H9 (cell line): ENCODE results near the gene PDE7B. TPM values are rescaled to one million over a fixed set of nuclear protein-coding genes. Genes with fewer than 3 reads are reported as not detected.

ENCODE experiments used
- DNase-seq: peaks from one replicate; pipeline ENCODE4 v3.0.0-alpha.2; 2017
- H2AFZ ChIP-seq: one replicate; pipeline ENCODE4 v1.6.1; 2013; ENCODE audit warnings: mild to moderate bottlenecking, low read length, control low read depth, moderate library complexity
- H2AK5ac ChIP-seq: 2 replicates; pipeline ENCODE4 v1.6.1; 2013; ENCODE audit warnings: low read length, control low read depth, mixed read lengths; ENCODE audit not compliant: insufficient read length
- H2BK120ac ChIP-seq: one replicate; pipeline ENCODE4 v1.6.1; 2013; ENCODE audit warnings: low read depth, mild to moderate bottlenecking, low read length, control low read depth, inconsistent platforms; ENCODE audit not compliant: poor library complexity, severe bottlenecking
- H2BK12ac ChIP-seq: 2 replicates; pipeline ENCODE4 v1.6.1; 2013; ENCODE audit warnings: low read length, control low read depth, mixed read lengths, low read depth; ENCODE audit not compliant: insufficient read length
- H2BK15ac ChIP-seq: 2 replicates; pipeline ENCODE4 v1.6.1; 2013; ENCODE audit warnings: low read depth, low read length, control low read depth
- H2BK20ac ChIP-seq: one replicate; pipeline ENCODE4 v1.6.1; 2013; ENCODE audit warnings: low read depth, mild to moderate bottlenecking, low read length, control low read depth, inconsistent platforms; ENCODE audit not compliant: poor library complexity, severe bottlenecking
- H2BK5ac ChIP-seq: 2 replicates; pipeline ENCODE4 v1.6.1; 2013; ENCODE audit warnings: low read length, control low read depth, mixed read lengths; ENCODE audit not compliant: insufficient read length
- H3K14ac ChIP-seq: 2 replicates; pipeline ENCODE4 v1.6.1; 2013; ENCODE audit warnings: low read length, control low read depth; ENCODE audit not compliant: insufficient read depth
- H3K18ac ChIP-seq: 2 replicates; pipeline ENCODE4 v1.6.1; 2013; ENCODE audit warnings: low read depth, mild to moderate bottlenecking, mixed read lengths, low read length, control low read depth; ENCODE audit not compliant: insufficient read length
- H3K23ac ChIP-seq: 2 replicates; pipeline ENCODE4 v1.6.1; 2013; ENCODE audit warnings: low read length, control low read depth, mixed read lengths, low read depth; ENCODE audit not compliant: insufficient read length
- H3K23me2 ChIP-seq: 2 replicates; pipeline ENCODE4 v1.6.1; 2013; ENCODE audit warnings: low read depth, mild to moderate bottlenecking, mixed read lengths, low read length, control low read depth; ENCODE audit not compliant: insufficient read length, poor library complexity, severe bottlenecking
- H3K27ac ChIP-seq: 2 replicates; pipeline ENCODE4 v1.5.1; 2013; ENCODE audit warnings: low read length, control low read depth, mixed read lengths, low read depth; ENCODE audit not compliant: insufficient read length
- H3K27me3 ChIP-seq: 2 replicates; pipeline ENCODE4 v1.6.1; 2013; ENCODE audit warnings: low read length, control low read depth, inconsistent platforms; ENCODE audit not compliant: insufficient read depth
- H3K4ac ChIP-seq: 2 replicates; pipeline ENCODE4 v1.6.1; 2013; ENCODE audit warnings: low read depth, mild to moderate bottlenecking, control low read depth, inconsistent platforms, low read length, moderate library complexity
- H3K4me1 ChIP-seq: 2 replicates; pipeline ENCODE4 v1.6.1; 2013; ENCODE audit warnings: low read length, control low read depth, inconsistent platforms; ENCODE audit not compliant: insufficient read depth
- H3K4me2 ChIP-seq: 2 replicates; pipeline ENCODE4 v1.6.1; 2013; ENCODE audit warnings: low read length, control low read depth, mixed read lengths; ENCODE audit not compliant: insufficient read length, insufficient read depth
- H3K56ac ChIP-seq: 2 replicates; pipeline ENCODE4 v1.6.1; 2013; ENCODE audit warnings: low read depth, mild to moderate bottlenecking, mixed read lengths, low read length, control low read depth; ENCODE audit not compliant: insufficient read length
- H3K79me1 ChIP-seq: 2 replicates; pipeline ENCODE4 v1.6.1; 2013; ENCODE audit warnings: low read depth, mild to moderate bottlenecking, moderate library complexity, low read length, control low read depth, inconsistent platforms; ENCODE audit not compliant: insufficient read depth, poor library complexity, severe bottlenecking
- H3K79me2 ChIP-seq: 2 replicates; pipeline ENCODE4 v1.6.1; 2013; ENCODE audit warnings: low read length, control low read depth, inconsistent platforms; ENCODE audit not compliant: insufficient read depth
- H3K9ac ChIP-seq: 2 replicates; pipeline ENCODE4 v1.6.1; 2013; ENCODE audit warnings: low read length, control low read depth, mixed read lengths; ENCODE audit not compliant: insufficient read length; ENCODE audit errors: extremely low read depth
- H3K9me3 ChIP-seq: one replicate; pipeline ENCODE4 v1.6.1; 2013; ENCODE audit warnings: low read depth, low read length, inconsistent platforms; ENCODE audit not compliant: control insufficient read depth
- H3T11ph ChIP-seq: one replicate; pipeline ENCODE4 v1.6.1; 2013; ENCODE audit warnings: mild to moderate bottlenecking, low read length, control low read depth, inconsistent platforms
- H4K20me1 ChIP-seq: one replicate; pipeline ENCODE4 v1.6.1; 2013; ENCODE audit not compliant: control insufficient read depth, insufficient read length, insufficient read depth
- H4K5ac ChIP-seq: 2 replicates; pipeline ENCODE4 v1.6.1; 2013; ENCODE audit warnings: low read depth, mild to moderate bottlenecking, mixed read lengths, low read length, control low read depth; ENCODE audit not compliant: insufficient read length
- H4K8ac ChIP-seq: replicated peaks from 2 replicates; pipeline ENCODE4 v1.6.1; 2013; ENCODE audit warnings: low read length, control low read depth, mixed read lengths, low read depth; ENCODE audit not compliant: insufficient read length
- H4K91ac ChIP-seq: 2 replicates; pipeline ENCODE4 v1.6.1; 2013; ENCODE audit warnings: low read depth, mild to moderate bottlenecking, moderate library complexity, mixed read lengths, low read length, control low read depth; ENCODE audit not compliant: insufficient read length
- H3K27ac Mint-ChIP-seq, 3 experiments: 2 replicates in 2 of 3; 3 replicates in 1 of 3; pipeline ENCODE4 v1.8.0; 2020 to 2021; ENCODE audit warnings: mixed read lengths in 3 of 3, mild to moderate bottlenecking in 1 of 3, moderate library complexity in 1 of 3
- H3K27me3 Mint-ChIP-seq: 2 replicates; pipeline ENCODE4 v1.8.0; 2021; ENCODE audit warnings: low read depth, mild to moderate bottlenecking, moderate library complexity, mixed read lengths
- H3K36me3 Mint-ChIP-seq, 3 experiments: 2 replicates in 2 of 3; 3 replicates in 1 of 3; pipeline ENCODE4 v1.8.0; 2020 to 2021; ENCODE audit warnings: low read depth in 3 of 3, mixed read lengths in 3 of 3; ENCODE audit not compliant: insufficient read depth in 1 of 3
- H3K4me1 Mint-ChIP-seq, 2 experiments: 2 replicates each; pipeline ENCODE4 v1.8.0; 2020; ENCODE audit warnings: mixed read lengths in 2 of 2
- H3K4me3 Mint-ChIP-seq, 2 experiments: 2 replicates in 1 of 2; 3 replicates in 1 of 2; pipeline ENCODE4 v1.8.0; 2020 to 2021; ENCODE audit warnings: mild to moderate bottlenecking in 2 of 2, mixed read lengths in 2 of 2, moderate library complexity in 1 of 2
- H3K9me3 Mint-ChIP-seq, 2 experiments: 2 replicates in 1 of 2; 3 replicates in 1 of 2; pipeline ENCODE4 v1.8.0; 2020; ENCODE audit warnings: mild to moderate bottlenecking in 2 of 2, mixed read lengths in 2 of 2, moderate library complexity in 1 of 2
- CTCF ChIP-seq: fragments of 200-600 bp; sonication (generic); conservative IDR thresholded peaks from 3 replicates; pipeline ENCODE4 v1.8.0; 2021; ENCODE audit warnings: antibody characterized with exemption, mild to moderate bottlenecking
- WGBS: extraction: QIAGEN DNeasy Blood & Tissue Kit; methylation state at CpG from one replicate; pipeline ENCODE4 v1.1.7; 2013; ENCODE audit warnings: missing lambda C conversion rate, low lambda C conversion rate, mixed read lengths; ENCODE audit not compliant: insufficient read length; ENCODE audit errors: extremely low coverage; 5-methylcytosine and 5-hydroxymethylcytosine counted together
- total RNA-seq: library from RNA; stranded (reverse); gene quantifications from 2 replicates; pipeline ENCODE4 v1.2.1, GENCODE V29; 2021

PDE7B gene
- total RNA-seq, 1 experiment from 2014 or later: not detected

DNA sequence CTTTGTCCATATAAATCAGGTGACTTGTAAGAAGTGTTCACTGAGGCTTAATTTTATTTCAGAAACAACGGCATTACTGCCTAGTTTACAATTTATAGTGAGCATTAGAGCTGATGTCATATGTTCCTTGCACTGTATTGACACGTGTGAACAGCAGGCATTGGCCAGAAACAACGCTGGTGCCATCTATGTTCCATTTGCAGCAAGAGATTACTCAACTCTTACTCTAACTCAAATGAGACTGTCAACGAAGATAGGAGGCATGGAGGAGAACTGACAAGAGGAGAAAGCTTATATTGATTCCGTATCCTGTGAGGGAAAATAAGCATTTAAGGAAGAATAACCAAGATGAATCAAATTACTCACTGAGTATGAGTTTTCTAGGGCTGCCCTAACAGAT lies 350.2 kb downstream of the PDE7B start:
- Mint-ChIP-seq H3K4me1 (no peaks in the 10 kb centered on the region), H3K4me3 (no peak overlapping the region), H3K9me3 (no peaks in the 10 kb centered on the region), H3K27me3 (no peaks in the 10 kb centered on the region), H3K36me3 (no peaks in the 10 kb centered on the region), H3K27ac (no peak overlapping the region)
- no peak overlapping the region for H3K27ac ChIP-seq
- H4K20me1 ChIP-seq: no peaks in the 10 kb centered on the region
- no peaks in the 10 kb centered on the region for H3K9me3 ChIP-seq
- no peak overlapping the region for H2BK15ac ChIP-seq
- H2AK5ac ChIP-seq: no peak overlapping the region
- no peaks in the 10 kb centered on the region for H3K27me3 ChIP-seq
- TF ChIP-seq CTCF: no peak
- H3T11ph ChIP-seq: no peak overlapping the region
- H2AFZ ChIP-seq: no peak overlapping the region
- H4K8ac ChIP-seq: no peak overlapping the region
- no peak overlapping the region for H4K91ac ChIP-seq
- H3K18ac ChIP-seq: no peak overlapping the region
- H2BK5ac ChIP-seq: no peak overlapping the region
- no peak overlapping the region for H3K14ac ChIP-seq
- no CpG with 5 or more reads among the region's 5 CpGs for WGBS
- no peak overlapping the region for H3K4me2 ChIP-seq
- no peaks in the 10 kb centered on the region for H3K23me2 ChIP-seq
- no peak overlapping the region for H3K4ac ChIP-seq
- H2BK20ac ChIP-seq: no peak overlapping the region
- H2BK12ac ChIP-seq: no peak overlapping the region
- H3K23ac ChIP-seq: no peak overlapping the region
- H3K79me1 ChIP-seq: no peaks in the 10 kb centered on the region
- H3K56ac ChIP-seq: no peak overlapping the region
- H3K9ac ChIP-seq: no peak overlapping the region
- H2BK120ac ChIP-seq: no peak overlapping the region
- H3K4me1 ChIP-seq: no peaks in the 10 kb centered on the region
- H3K79me2 ChIP-seq: no peaks in the 10 kb centered on the region
- no peak overlapping the region for H4K5ac ChIP-seq
- DNase-seq: no peak
